B cell (primary cell): ENCODE measurements around the gene PTGES2.

ENCODE experiments used
- CTCF ChIP-seq: fragments of 200-600 bp; IDR thresholded peaks from one replicate; pipeline ENCODE4 v1.8.0; 2022; ENCODE audit warnings: antibody characterized with exemption, mild to moderate bottlenecking
- EZH2 ChIP-seq: IDR thresholded peaks from 2 replicates; pipeline ENCODE4 v1.6.1; 2012; ENCODE audit warnings: borderline replicate concordance, low read depth, mild to moderate bottlenecking, moderate library complexity, low read length; ENCODE audit not compliant: insufficient read depth, poor library complexity, severe bottlenecking

GRCh38 chr9:128153060-128153946 lies 25.8 kb upstream of the PTGES2 start:
- TF ChIP-seq EZH2: no peak
- no peak for TF ChIP-seq CTCF
